Measurements from ENCODE around the gene DYNC1I2. TPM values are rescaled to one million over a fixed set of nuclear protein-coding genes. Genes with fewer than 3 reads are reported as not detected.
"Not testable (repeated sequence)": the region's sequence is repeated elsewhere in the genome, so short reads cannot be mapped to it uniquely, and the experiment has no call there.

The DYNC1I2 gene
- total RNA-seq, 1 experiment from 2014 or later, result 70.9 TPM

GRCh38 chr2:171711351-171711750, 24.1 kb downstream of the DYNC1I2 start:
- no peak for DNase-seq (ENCODE audit: extremely low read depth, low read depth)

- DNase-seq (ENCODE audit: extremely low read depth, low read depth), result no peak
Observed at GRCh38 chr2:171712051-171712450, 24.8 kb downstream of the DYNC1I2 start.

- DNase-seq (ENCODE audit: extremely low read depth, low read depth), result no peak
Observed at GRCh38 chr2:171718720-171719119, 31.5 kb downstream of the DYNC1I2 start.

DNA sequence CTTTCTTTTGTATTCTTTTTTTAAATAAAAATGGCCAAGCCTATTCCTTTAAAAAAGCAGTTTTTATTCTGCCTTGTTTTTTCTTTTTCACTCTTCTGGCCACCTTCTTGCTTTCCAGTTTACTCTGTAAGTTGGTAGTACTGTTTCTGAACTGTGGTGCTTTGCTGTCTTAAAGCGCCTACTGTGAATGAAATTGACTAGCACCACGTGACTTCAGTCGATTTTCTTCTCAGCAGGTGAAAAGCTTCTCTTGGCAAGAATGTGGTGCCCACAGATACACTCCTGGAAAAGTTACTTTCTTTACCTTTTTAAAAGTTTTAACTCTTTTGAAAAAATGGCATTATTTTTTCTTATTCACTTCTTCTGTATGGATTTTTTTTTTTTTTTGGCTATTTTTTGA, 32.4 kb downstream of the DYNC1I2 start:
- no peak for DNase-seq (ENCODE audit: extremely low read depth, low read depth)

- DNase-seq (ENCODE audit: extremely low read depth, low read depth), result no peak
Observed at GRCh38 chr2:171723716-171724683, 36.7 kb downstream of the DYNC1I2 start.

DNA sequence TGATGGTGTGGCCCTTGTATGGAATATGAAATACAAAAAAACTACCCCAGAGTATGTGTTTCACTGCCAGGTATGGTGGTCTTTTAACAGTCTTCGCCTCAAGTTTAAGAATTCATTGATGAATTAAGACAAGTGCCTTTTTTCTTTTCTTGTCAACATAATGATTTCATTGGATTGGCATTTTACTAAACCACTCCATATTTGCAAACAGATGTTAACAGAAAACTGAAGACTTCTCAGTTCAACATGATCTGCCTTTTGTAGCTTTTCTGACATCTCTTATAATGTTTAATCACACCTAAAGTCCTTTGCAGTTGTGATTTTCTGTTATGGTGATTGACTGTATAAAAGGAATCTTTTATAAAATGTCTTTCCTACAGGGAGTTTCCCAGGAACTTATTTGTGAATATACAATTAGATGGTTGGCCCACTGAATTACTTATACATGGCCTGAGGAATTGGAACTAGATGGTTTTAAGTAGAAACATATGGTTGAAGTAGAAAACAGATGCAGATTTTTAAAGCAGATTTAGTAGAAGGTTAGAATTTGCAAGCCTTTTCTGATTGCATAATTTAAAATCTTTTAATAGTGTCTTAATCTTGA, 39.7 kb downstream of the DYNC1I2 start:
- DNase-seq (ENCODE audit: extremely low read depth, low read depth), result no peak

DNA sequence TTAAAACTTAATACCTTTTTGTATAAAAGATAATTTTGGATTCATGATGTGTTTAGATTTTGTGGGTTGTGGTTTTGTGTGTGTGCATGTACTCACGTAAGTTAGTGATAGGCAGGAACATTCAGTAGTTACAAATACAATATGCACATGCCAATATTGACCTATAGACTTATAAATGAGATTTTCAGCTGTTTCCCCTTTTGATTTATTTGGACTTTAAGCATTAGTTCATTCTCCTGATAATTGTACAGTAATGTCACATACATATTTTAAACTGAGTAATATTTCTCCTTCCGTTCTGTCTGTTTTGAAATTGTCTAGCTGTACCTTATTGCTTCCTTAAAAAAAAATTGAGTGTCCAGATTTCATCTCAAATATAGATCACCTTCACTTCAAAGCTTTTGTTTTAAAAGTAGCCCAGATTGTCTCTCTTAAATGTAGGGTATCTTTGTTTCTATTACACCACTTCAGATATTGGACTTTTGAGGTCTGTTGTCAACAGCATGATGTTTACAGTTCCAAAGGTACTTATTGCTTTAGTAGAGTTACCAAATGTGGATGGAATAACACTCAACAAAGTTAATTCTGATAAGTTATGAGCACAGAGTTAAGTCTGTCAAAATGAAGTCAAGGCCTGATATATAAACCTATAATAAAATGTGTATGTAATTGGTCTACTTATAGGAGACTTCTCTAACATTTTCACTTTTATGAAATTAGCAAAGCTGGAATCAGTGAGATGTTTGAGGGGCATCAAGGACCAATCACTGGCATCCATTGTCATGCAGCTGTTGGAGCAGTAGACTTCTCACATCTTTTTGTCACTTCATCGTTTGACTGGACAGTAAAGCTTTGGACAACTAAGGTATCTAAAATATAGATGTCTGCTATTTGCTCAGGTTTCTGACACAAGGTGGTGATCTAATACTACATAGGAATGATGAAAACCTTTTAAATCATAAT, 42.0 kb downstream of the DYNC1I2 start:
- no peak for DNase-seq (ENCODE audit: extremely low read depth, low read depth)

- no peak for DNase-seq (ENCODE audit: extremely low read depth, low read depth)
Observed at GRCh38 chr2:171729952-171730317, 42.7 kb downstream of the DYNC1I2 start.

- DNase-seq (ENCODE audit: extremely low read depth, low read depth), result no peak
Observed at GRCh38 chr2:171735991-171736710, 48.9 kb downstream of the DYNC1I2 start.

DNA sequence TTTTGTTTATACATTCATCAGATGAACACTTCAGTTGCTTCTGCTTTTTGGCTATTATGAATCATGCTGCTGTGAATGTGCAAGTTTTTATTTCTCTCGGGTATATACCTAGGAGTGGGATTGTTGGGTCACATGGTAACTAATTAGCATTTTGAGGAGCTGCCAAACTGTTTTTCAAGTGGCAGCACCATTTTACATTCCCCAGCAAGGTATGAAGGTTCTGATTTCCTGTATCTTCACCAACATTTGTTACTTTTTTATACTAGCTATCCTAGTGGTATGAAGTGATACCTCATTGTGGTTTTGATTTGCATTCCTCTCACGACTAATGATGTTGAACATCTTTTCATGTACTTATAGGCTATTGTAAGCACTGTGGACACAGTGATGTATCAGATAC, 53.9 kb downstream of the DYNC1I2 start:
- no peak for DNase-seq (ENCODE audit: extremely low read depth, low read depth)

DNA sequence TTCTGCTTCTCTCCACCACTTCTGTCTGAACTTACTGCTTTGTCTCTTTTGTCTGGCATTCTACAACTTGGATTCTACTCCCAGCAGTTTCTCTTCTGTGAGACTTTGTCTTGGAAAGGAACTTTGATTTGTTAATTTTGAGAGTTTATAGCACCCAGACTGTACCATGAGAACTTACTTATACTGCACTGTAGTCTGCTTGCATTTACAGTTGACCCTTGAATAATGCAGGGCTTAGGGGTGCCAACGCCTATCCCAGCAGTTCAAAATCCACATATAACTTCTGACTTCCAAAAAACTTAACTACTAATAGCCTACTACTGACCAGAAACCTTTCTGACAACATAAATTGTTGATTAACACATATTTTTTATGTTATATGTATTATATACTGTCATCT, 55.5 kb downstream of the DYNC1I2 start:
- DNase-seq (ENCODE audit: extremely low read depth, low read depth), result no peak

GRCh38 chr2:171745141-171745540, 57.9 kb downstream of the DYNC1I2 start:
- DNase-seq (ENCODE audit: extremely low read depth, low read depth), result no peak

DNA sequence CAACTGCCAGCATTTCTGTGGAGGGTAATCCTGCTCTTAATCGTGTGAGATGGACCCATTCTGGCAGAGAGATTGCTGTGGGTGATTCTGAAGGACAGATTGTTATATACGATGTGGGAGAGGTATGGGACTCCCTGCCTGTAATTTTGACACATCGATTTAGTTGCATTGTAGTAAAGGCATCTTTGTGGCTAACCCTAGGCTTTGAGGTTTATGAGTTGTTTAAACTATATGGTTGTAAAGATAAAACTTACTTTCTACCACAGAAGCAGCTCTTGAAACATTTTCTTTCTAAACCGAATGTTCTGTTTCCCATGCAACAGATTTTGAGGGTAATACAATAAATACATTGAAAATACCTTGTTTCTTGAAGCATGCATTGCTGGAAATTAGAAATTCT, 58.5 kb downstream of the DYNC1I2 start:
- DNase-seq (ENCODE audit: extremely low read depth, low read depth), result no peak

DNA sequence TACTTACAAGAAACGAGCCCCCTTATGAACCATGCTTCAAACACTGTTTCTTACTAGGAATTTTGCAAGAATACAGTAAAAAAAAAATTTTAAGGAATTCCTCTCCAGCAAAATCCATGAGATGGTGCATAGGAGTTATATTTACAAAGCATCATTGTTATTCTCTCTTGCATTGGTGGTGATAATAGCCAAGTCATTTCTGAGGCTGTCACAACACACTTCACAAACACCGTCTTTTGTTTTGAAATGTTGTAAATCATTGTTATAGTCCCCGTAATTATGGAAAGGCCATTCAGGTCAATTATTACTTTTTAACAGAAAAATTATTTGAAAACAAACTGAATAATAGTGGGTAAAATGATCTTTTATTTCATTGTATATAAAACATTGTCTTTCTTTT, 60.1 kb downstream of the DYNC1I2 start:
- DNase-seq (ENCODE audit: extremely low read depth, low read depth), result no peak

DNA sequence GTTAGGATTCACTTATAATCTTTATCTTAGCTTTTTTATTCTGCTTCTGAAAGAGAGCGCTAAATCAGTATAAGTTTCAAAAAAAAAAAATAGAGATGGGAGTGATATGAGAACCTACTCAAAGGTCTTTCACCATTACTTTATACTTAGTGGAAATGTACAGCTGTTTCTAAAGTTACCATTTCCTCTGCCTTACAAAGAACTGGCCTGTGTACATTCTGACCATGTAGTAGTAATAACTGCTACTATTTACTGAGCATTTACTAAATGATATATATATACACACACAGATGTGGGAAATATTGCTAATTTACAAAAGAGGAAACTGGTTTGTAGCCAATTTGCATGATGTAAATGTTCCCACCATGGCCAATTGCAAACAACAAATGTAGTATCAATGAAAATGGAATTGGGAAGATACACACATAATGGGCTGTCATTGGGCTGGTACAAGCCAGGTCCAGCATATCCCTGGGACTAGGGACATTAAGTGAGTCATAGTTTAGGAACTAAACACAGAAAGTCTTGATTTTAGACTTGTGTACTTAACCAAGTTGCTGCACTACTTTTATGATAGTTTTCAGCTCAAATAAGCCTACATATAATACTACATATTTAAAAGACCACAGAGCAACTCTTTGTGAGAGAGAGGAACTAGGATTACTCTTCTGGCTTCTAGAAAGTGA, 67.1 kb downstream of the DYNC1I2 start:
- no peak for DNase-seq (ENCODE audit: extremely low read depth, low read depth)

GRCh38 chr2:171758762-171759161, 71.5 kb downstream of the DYNC1I2 start:
- not testable (repeated sequence) for DNase-seq (ENCODE audit: extremely low read depth, low read depth)

DNA sequence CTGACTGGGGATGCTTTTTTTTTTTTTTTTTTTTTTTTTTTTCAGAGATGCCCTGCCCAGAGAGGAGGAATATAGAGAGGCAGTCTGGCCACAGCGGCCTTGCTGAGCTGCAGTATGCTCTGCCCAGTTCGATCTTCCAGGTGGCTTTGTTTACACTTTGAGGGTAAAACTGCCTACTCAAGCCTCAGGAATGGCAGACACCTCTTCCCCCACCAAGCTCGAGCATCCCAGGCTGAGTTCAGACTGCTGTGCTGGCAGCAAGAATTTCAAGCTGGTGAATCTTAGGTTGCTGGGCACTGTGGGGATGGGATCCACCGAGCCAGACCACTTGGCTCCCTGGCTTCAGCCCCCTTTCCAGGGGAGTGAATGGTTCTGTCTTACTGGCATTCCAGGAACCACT, 73.9 kb downstream of the DYNC1I2 start:
- DNase-seq (ENCODE audit: extremely low read depth, low read depth), result not testable (repeated sequence)

DNA sequence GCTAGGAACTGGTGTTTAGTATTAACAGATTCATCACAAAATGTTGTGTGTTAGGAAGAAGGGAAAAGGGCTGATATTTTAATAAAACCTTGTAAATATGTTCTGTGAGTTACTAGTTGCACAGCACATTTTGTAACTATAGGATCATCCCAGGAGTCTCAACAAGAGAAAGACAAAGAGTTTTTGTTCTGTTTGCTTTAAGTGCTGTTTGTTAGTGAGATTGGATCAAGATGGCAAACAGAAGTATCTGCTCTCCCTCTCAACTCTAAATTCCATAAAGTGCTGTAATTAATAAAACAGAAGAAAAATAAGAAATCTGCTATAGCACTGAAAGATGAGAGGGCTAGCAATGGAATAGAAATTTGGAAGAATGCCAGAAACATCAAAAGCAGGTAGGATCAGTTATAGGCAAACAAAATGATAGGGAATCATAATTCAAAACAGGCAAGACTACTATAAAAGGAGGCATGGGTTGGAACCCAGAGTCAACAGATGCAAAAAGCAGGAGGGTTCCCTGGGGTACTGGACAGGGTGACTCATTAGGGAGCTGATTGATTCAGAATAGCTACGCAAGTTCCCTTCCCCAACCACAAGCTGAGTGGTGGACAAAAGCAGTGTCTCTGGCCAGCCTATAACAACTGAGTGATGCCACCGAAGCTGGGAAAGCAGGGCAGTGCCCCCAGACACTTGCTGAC, 75.8 kb downstream of the DYNC1I2 start:
- DNase-seq (ENCODE audit: extremely low read depth, low read depth), result no peak

- DNase-seq (ENCODE audit: extremely low read depth, low read depth), result no peak
Observed at GRCh38 chr2:171763602-171764001, 76.3 kb downstream of the DYNC1I2 start.
